ENCODE results near the gene MTMR3. TPM values are rescaled to one million over a fixed set of nuclear protein-coding genes. Genes with fewer than 3 reads are reported as not detected.

MTMR3 gene
- polyA plus RNA-seq, 2 of the 4 experiments (the other 2 are of a cell fraction) = 7.4 to 18.8 TPM

- H3K4me3 ChIP-seq = no peak overlapping the region
- no peaks in the 10 kb centered on the region for H3K4me1 ChIP-seq
- no peak overlapping the region for H3K27ac ChIP-seq
- H3K4me2 ChIP-seq = no peak overlapping the region
- 71% methylated on average over 2 of the region's 2 CpGs for WGBS (ENCODE audit: missing lambda C conversion rate)
- TF ChIP-seq EHMT2 (IDR thresholded peaks at IDR 0.05; ENCODE audit: low read depth) = no peak
- no peak for TF ChIP-seq HMGXB4 (CRISPR knock-in tag; IDR thresholded peaks at IDR 0.05; ENCODE audit: borderline replicate concordance)
- TF ChIP-seq SMC3 (IDR thresholded peaks at IDR 0.05) = no peak
- TF ChIP-seq BHLHE40 (IDR thresholded peaks at IDR 0.05; ENCODE audit: low read depth, low read length) = no peak
- TF ChIP-seq CBX8 (IDR thresholded peaks at IDR 0.05) = no peak
- no peak for TF ChIP-seq FOXS1 (CRISPR knock-in tag; IDR thresholded peaks at IDR 0.05)
- TF ChIP-seq NPAS2 (CRISPR knock-in tag; IDR thresholded peaks at IDR 0.05; ENCODE audit: borderline replicate concordance) = no peak
- no peak for TF ChIP-seq TP53 (CRISPR knock-in tag; IDR thresholded peaks at IDR 0.05)
- no peak for TF ChIP-seq ZSCAN20 (CRISPR knock-in tag; IDR thresholded peaks at IDR 0.05)
- TF ChIP-seq CBX2 (IDR thresholded peaks at IDR 0.05; ENCODE audit: borderline replicate concordance, low read depth) = no peak
- no peak for TF ChIP-seq RCOR1 (IDR thresholded peaks at IDR 0.05; ENCODE audit: low read depth, low read length)
- TF ChIP-seq BCL3 (IDR thresholded peaks at IDR 0.05) = no peak
- TF ChIP-seq PBX3 (IDR thresholded peaks at IDR 0.05) = no peak
- no peak for TF ChIP-seq MYC (IDR thresholded peaks at IDR 0.05; ENCODE audit: borderline replicate concordance, low read length)
- no peak for TF ChIP-seq KDM1A (IDR thresholded peaks at IDR 0.05; ENCODE audit: low read depth)
- no peak for TF ChIP-seq HOXB13 (CRISPR knock-in tag; IDR thresholded peaks at IDR 0.05; ENCODE audit: low read depth)
- no peak for TF ChIP-seq REST (IDR thresholded peaks at IDR 0.05)
- ChIA-PET POLR2A (no interaction called here), CTCF (no interaction called here)
- H3K9me3 ChIP-seq = no peaks in the 10 kb centered on the region
- FAIRE-seq (no peak), DNase-seq (ENCODE audit: low read depth in 1 of 2, low spot score in 1 of 2) (no peak), ATAC-seq (no peak)
These were observed 22.8 kb upstream of the MTMR3 start for GRCh38 chr22:29860006-29860766.

GRCh38 chr22:29861672-29862297 is 21.2 kb upstream of the MTMR3 start:
- H3K27ac ChIP-seq = no peak overlapping the region
- WGBS (ENCODE audit: missing lambda C conversion rate) = 63% methylated on average over 2 of the region's 2 CpGs
- H3K4me2 ChIP-seq = no peak overlapping the region
- ATAC-seq (no peak), FAIRE-seq (no peak), DNase-seq (ENCODE audit: low read depth in 1 of 2, low spot score in 1 of 2) (no peak)
- ChIA-PET POLR2A (no interaction called here), CTCF (interaction anchor here (1.4 kb wide), 1 partner anchor 143 kb away, joined by 4 read pairs; no protein-coding TSS in a partner anchor)
- no peak overlapping the region for H3K4me3 ChIP-seq
- TF ChIP-seq NR3C1 (IDR thresholded peaks at IDR 0.05) (no peak), RAD21 (conservative IDR thresholded peaks at IDR 0.05 in 1 of 2, IDR thresholded peaks at IDR 0.05 in 1 of 2) (no peak), CBX8 (IDR thresholded peaks at IDR 0.05) (no peak), SMC3 (IDR thresholded peaks at IDR 0.05) (no peak), RFX5 (IDR thresholded peaks at IDR 0.05) (no peak), CEBPB (IDR thresholded peaks at IDR 0.05) (no peak), ESRRA (IDR thresholded peaks at IDR 0.05; ENCODE audit: borderline replicate concordance, low read length) (no peak), BHLHE40 (IDR thresholded peaks at IDR 0.05; ENCODE audit: low read depth, low read length) (no peak), BCL3 (IDR thresholded peaks at IDR 0.05) (no peak), TP53 (CRISPR knock-in tag; IDR thresholded peaks at IDR 0.05) (no peak), HOXA7 (CRISPR knock-in tag; IDR thresholded peaks at IDR 0.05) (no peak), HOXB5 (CRISPR knock-in tag; IDR thresholded peaks at IDR 0.05) (no peak), MAFK (IDR thresholded peaks at IDR 0.05; ENCODE audit: partially characterized antibody) (no peak), HOXB13 (CRISPR knock-in tag; IDR thresholded peaks at IDR 0.05; ENCODE audit: low read depth) (no peak)
- no peaks in the 10 kb centered on the region for H3K4me1 ChIP-seq
- no peaks in the 10 kb centered on the region for H3K9me3 ChIP-seq

All from A549 (cell line).